HG02852 (cell line): ENCODE results near the gene PLEKHA4.
A peak's percentile ranks its signal among the peaks of the same experiment; 100 is the strongest.
"Not testable (repeated sequence)": the region's sequence is repeated elsewhere in the genome, so short reads cannot be mapped to it uniquely, and the experiment has no call there.

Experiments
- ATAC-seq: cut with Tn5 transposase; IDR thresholded peaks from one replicate; pipeline ENCODE4 v1.9.1; 2021; ENCODE audit warnings: mild to moderate bottlenecking, moderate library complexity; ENCODE audit not compliant: unreplicated experiment

The PLEKHA4 gene

GRCh38 chr19:48868114-48868886, at the start of gene PLEKHA4:
PLEKHA4 (minus strand) TSS chr19:48868617; CDS start chr19:48867620, 997 bp downstream.
- ATAC-seq, result no peak

GRCh38 chr19:48918071-48918470, 49.7 kb upstream of the PLEKHA4 start:
- ATAC-seq, result no peak

GRCh38 chr19:48915757-48916156, 47.3 kb upstream of the PLEKHA4 start:
- no peak for ATAC-seq

- ATAC-seq, result no peak
Measured at GRCh38 chr19:48914181-48914580, 45.8 kb upstream of the PLEKHA4 start.

- no peak for ATAC-seq
Measured at GRCh38 chr19:48913114-48913889, 44.9 kb upstream of the PLEKHA4 start.

- ATAC-seq, result no peak
Measured at GRCh38 chr19:48910803-48911202, 42.4 kb upstream of the PLEKHA4 start.

GRCh38 chr19:48909424-48910077, 41.1 kb upstream of the PLEKHA4 start:
- not testable (repeated sequence) for ATAC-seq

GRCh38 chr19:48907671-48908070, 39.3 kb upstream of the PLEKHA4 start:
- no peak for ATAC-seq

- no peak for ATAC-seq
Measured at GRCh38 chr19:48906324-48906723, 37.9 kb upstream of the PLEKHA4 start.

- no peak for ATAC-seq
Measured at GRCh38 chr19:48905664-48906063, 37.2 kb upstream of the PLEKHA4 start.

GRCh38 chr19:48903788-48904187, 35.4 kb upstream of the PLEKHA4 start:
- ATAC-seq, result not testable (repeated sequence)

GRCh38 chr19:48902291-48902690, 33.9 kb upstream of the PLEKHA4 start:
- not testable (repeated sequence) for ATAC-seq

GRCh38 chr19:48900477-48901406, 32.3 kb upstream of the PLEKHA4 start:
- peak; percentile 13 for ATAC-seq

GRCh38 chr19:48899781-48900476, 31.5 kb upstream of the PLEKHA4 start, which contains the start of gene NUCB1:
NUCB1 (plus strand) TSS chr19:48900312; CDS start chr19:48900797, 485 bp downstream.
- ATAC-seq, result peak; percentile 86

- ATAC-seq, result not testable (repeated sequence)
Measured at GRCh38 chr19:48899386-48899749, 31.0 kb upstream of the PLEKHA4 start.

- ATAC-seq, result no peak
Measured at GRCh38 chr19:48897181-48897580, 28.8 kb upstream of the PLEKHA4 start.

GRCh38 chr19:48896191-48896720, 27.8 kb upstream of the PLEKHA4 start:
- no peak for ATAC-seq

GRCh38 chr19:48895226-48895625, 26.8 kb upstream of the PLEKHA4 start:
- ATAC-seq, result no peak

GRCh38 chr19:48890551-48890950, 22.1 kb upstream of the PLEKHA4 start:
- ATAC-seq, result no peak
